HG03342 (cell line): ENCODE results near the gene ZDHHC4.
"Not testable (repeated sequence)": the region's sequence is repeated elsewhere in the genome, so short reads cannot be mapped to it uniquely, and the experiment has no call there.

ENCODE experiments used
- ATAC-seq: cut with Tn5 transposase; IDR thresholded peaks from one replicate; pipeline ENCODE4 v1.9.1; 2021; ENCODE audit warnings: mild to moderate bottlenecking, moderate library complexity; ENCODE audit not compliant: unreplicated experiment

The ZDHHC4 gene

GRCh38 chr7:6559896-6560295 is 17.4 kb upstream of the ZDHHC4 start:
- ATAC-seq, result no peak

- ATAC-seq, result no peak
Observed at GRCh38 chr7:6562106-6562505, 15.1 kb upstream of the ZDHHC4 start.

GRCh38 chr7:6563936-6564770 is 13.1 kb upstream of the ZDHHC4 start:
- no peak for ATAC-seq

- ATAC-seq, result no peak
Observed at GRCh38 chr7:6565655-6566054, 11.6 kb upstream of the ZDHHC4 start.

- no peak for ATAC-seq
Observed at GRCh38 chr7:6567886-6568285, 9.4 kb upstream of the ZDHHC4 start.

- no peak for ATAC-seq
Observed at GRCh38 chr7:6571160-6571779, 6.0 kb upstream of the ZDHHC4 start.

- no peak for ATAC-seq
Observed at GRCh38 chr7:6575281-6576023, 1.8 kb upstream of the ZDHHC4 start.

- no peak for ATAC-seq
Observed at GRCh38 chr7:6576024-6576866, 1.0 kb upstream of the ZDHHC4 start.

- ATAC-seq, result not testable (repeated sequence)
Observed at GRCh38 chr7:6576867-6577368, 336 bp upstream of the ZDHHC4 start.

- ATAC-seq, result no peak
Observed at GRCh38 chr7:6578114-6579084, 1.1 kb downstream of the ZDHHC4 start.

- ATAC-seq, result no peak
Observed at GRCh38 chr7:6579446-6579845, 2.2 kb downstream of the ZDHHC4 start.

GRCh38 chr7:6585746-6586432 is 8.6 kb downstream of the ZDHHC4 start:
- not testable (repeated sequence) for ATAC-seq

- no peak for ATAC-seq
Observed at GRCh38 chr7:6588566-6588965, 11.3 kb downstream of the ZDHHC4 start.

GRCh38 chr7:6589151-6589828 is 12.0 kb downstream of the ZDHHC4 start:
- ATAC-seq, result no peak

- peak; percentile 80 for ATAC-seq
Observed at GRCh38 chr7:6589829-6590644, 12.8 kb downstream of the ZDHHC4 start, which contains the start of gene INTS15. TSS of gene INTS15 (plus strand) at chr7:6590021. CDS start at chr7:6590284, 263 bp downstream.

- ATAC-seq, result peak; percentile 23
Observed at GRCh38 chr7:6590645-6591110, 13.4 kb downstream of the ZDHHC4 start.

GRCh38 chr7:6600093-6600492 is 22.8 kb downstream of the ZDHHC4 start:
- no peak for ATAC-seq
